Ascending aorta (tissue), 2 donors: ENCODE data around the gene GPR17. TPM values are rescaled to one million over a fixed set of nuclear protein-coding genes. Genes with fewer than 3 reads are reported as not detected.

Source experiments
- DNase-seq, 2 donors: peaks; one replicate each; pipeline ENCODE4 v3.0.0-alpha.2; 2019; ENCODE audit warnings: low spot score in 2 of 2
- H3K27ac ChIP-seq, 2 donors: fragments of 200-600 bp; sonication (generic); one replicate each; pipeline ENCODE4 v1.5.1; 2016 to 2017; ENCODE audit warnings: mild to moderate bottlenecking in 1 of 2
- H3K27me3 ChIP-seq: fragments of 200-600 bp; sonication (generic); one replicate; pipeline ENCODE4 v1.5.1; 2017
- H3K36me3 ChIP-seq, 2 donors: fragments of 200-600 bp; sonication (generic); one replicate each; pipeline ENCODE4 v1.5.1; 2016
- H3K4me1 ChIP-seq, 2 donors: fragments of 200-600 bp; sonication (generic); one replicate each; pipeline ENCODE4 v1.5.1; 2016 to 2017; ENCODE audit warnings: mild to moderate bottlenecking in 1 of 2
- H3K4me3 ChIP-seq, 2 donors: fragments of 200-600 bp; sonication (generic); one replicate each; pipeline ENCODE4 v1.5.1; 2016 to 2017; ENCODE audit warnings: mild to moderate bottlenecking in 1 of 2
- H3K9me3 ChIP-seq, 2 donors: fragments of 200-600 bp; sonication (generic); one replicate each; pipeline ENCODE4 v1.5.1; 2016
- CTCF ChIP-seq, 3 experiments: fragments of 200-600 bp in 2 of 3; fragments of 450-650 bp in 1 of 3; sonication (generic) in 2 of 3; IDR thresholded peaks; one replicate each; pipeline ENCODE4 v1.5.1; 2016 to 2019; ENCODE audit warnings: antibody characterized with exemption in 3 of 3, mild to moderate bottlenecking in 1 of 3, moderate library complexity in 1 of 3
- intact Hi-C: fragments of 100-400 bp; cut with DNase I; formaldehyde crosslinking; loops from one replicate; pipeline ENCODE4 v1.15.1; 2023
- total RNA-seq: library from RNA; depleted of rRNA; stranded (reverse); fragments of >200 nt; gene quantifications from one replicate; pipeline ENCODE4 v1.1.0, GENCODE V29; 2016

The GPR17 gene, protein sequence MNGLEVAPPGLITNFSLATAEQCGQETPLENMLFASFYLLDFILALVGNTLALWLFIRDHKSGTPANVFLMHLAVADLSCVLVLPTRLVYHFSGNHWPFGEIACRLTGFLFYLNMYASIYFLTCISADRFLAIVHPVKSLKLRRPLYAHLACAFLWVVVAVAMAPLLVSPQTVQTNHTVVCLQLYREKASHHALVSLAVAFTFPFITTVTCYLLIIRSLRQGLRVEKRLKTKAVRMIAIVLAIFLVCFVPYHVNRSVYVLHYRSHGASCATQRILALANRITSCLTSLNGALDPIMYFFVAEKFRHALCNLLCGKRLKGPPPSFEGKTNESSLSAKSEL
- total RNA-seq, result not detected

GRCh38 chr2:127645395-127646291 lies at the start of gene GPR17:
GPR17 (plus strand) TSS chr2:127646153; CDS start chr2:127650736, 4,583 bp downstream.
- Histone ChIP-seq H3K9me3 (no peaks in the 10 kb centered on the region), H3K27ac (peak within 1 kb of the TSS; percentile 74 to 78), H3K4me1 (peaks cover 18 to 37% of the 10 kb centered on the region in 2 donors), H3K4me3 (no peak within 1 kb of the TSS), H3K27me3 (no peaks in the 10 kb centered on the region), H3K36me3 (peaks cover 18 to 39% of the 10 kb centered on the region in 2 donors)
- DNase-seq, result no peak
- intact Hi-C loops, result loop anchor here (5.0 kb wide), 1 partner anchor 138 kb away; no protein-coding TSS in a partner anchor
- no peak for TF ChIP-seq CTCF (IDR thresholded peaks at IDR 0.05)

GRCh38 chr2:127596311-127597045 lies 49.5 kb upstream of the GPR17 start:
- DNase-seq, result peak in 1 of 2 donors; percentile 50
- no peaks in the 10 kb centered on the region for H3K4me1 ChIP-seq
- intact Hi-C loops, result no loop called here
- no peaks in the 10 kb centered on the region for H3K36me3 ChIP-seq
- no peaks in the 10 kb centered on the region for H3K9me3 ChIP-seq
- no peaks in the 10 kb centered on the region for H3K27me3 ChIP-seq
- no peak overlapping the region for H3K27ac ChIP-seq
- no peak for TF ChIP-seq CTCF (IDR thresholded peaks at IDR 0.05)
- no peak overlapping the region for H3K4me3 ChIP-seq

DNA sequence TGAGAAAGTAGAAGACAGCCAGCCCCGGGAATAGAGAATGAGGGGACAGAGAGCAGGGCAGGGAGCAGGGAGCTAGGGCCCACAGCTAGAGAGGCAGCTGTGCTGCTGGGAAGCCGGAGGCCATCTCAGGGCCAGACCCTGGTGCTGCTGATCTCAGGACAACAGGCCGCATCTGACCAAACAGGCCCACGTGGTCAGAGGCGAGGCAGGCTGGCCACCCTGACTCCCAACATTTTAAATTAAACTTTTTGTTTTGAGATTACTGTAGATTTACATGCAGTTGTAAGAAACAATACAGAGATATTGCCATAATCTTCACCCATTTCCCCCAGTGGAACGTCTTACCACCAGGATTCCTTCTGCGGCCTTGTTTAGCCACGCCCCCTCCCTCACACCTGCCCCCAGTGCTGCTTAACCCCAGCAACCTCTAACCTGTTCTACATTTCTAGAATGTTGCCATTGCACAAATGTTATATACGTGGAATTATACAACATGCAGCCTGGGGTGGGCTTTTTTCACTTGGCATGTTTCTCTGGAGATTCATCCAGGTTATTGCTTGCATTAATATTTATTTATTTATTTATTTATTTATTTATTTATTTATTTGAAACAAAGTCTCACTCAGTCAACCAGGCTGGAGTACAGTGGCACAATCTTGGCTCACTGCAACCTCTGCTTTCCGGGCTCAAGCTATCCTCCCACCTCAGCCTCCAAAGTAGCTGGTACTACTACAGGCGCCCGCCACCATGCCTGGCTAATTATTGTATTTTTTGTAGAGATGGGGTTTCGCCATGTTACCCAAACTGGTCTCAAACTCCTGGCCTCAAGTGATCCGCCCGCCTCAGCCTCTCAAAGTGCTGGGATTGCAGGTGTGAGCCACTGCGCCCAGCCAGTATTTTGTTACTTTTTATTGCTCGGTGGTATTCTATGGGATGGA lies 48.6 kb upstream of the GPR17 start:
- no peak for TF ChIP-seq CTCF (IDR thresholded peaks at IDR 0.05)
- no peaks in the 10 kb centered on the region for H3K36me3 ChIP-seq
- intact Hi-C loops, result no loop called here
- no peak overlapping the region for H3K27ac ChIP-seq
- H3K9me3 ChIP-seq, result no peaks in the 10 kb centered on the region
- H3K27me3 ChIP-seq, result no peaks in the 10 kb centered on the region
- peak in 1 of 2 donors; percentile 34 for DNase-seq
- H3K4me3 ChIP-seq, result no peak overlapping the region
- no peaks in the 10 kb centered on the region for H3K4me1 ChIP-seq

GRCh38 chr2:127597984-127598380 lies 48.0 kb upstream of the GPR17 start:
- H3K9me3 ChIP-seq, result no peaks in the 10 kb centered on the region
- DNase-seq, result peak in 1 of 2 donors; percentile 7
- no peaks in the 10 kb centered on the region for H3K4me1 ChIP-seq
- H3K36me3 ChIP-seq, result no peaks in the 10 kb centered on the region
- intact Hi-C loops, result no loop called here
- H3K27me3 ChIP-seq, result no peaks in the 10 kb centered on the region
- TF ChIP-seq CTCF (IDR thresholded peaks at IDR 0.05), result no peak
- H3K4me3 ChIP-seq, result no peak overlapping the region
- no peak overlapping the region for H3K27ac ChIP-seq
